Mesodermal cell (in vitro differentiated cells): Measurements from ENCODE around the gene TRIM65.

ENCODE experiments used
- H3K27ac ChIP-seq: 2 replicates; pipeline ENCODE4 v1.7.0; 2013; ENCODE audit warnings: mild to moderate bottlenecking, low read depth, low read length, moderate library complexity; ENCODE audit not compliant: severe bottlenecking
- H3K36me3 ChIP-seq: 2 replicates; pipeline ENCODE4 v1.7.1; 2013; ENCODE audit warnings: mild to moderate bottlenecking, low read length, moderate library complexity; ENCODE audit not compliant: control insufficient read depth, insufficient read depth
- H3K4me1 ChIP-seq: one replicate; pipeline ENCODE4 v1.7.1; 2013; ENCODE audit warnings: mild to moderate bottlenecking, low read length; ENCODE audit not compliant: insufficient read depth, control insufficient read depth, poor library complexity, severe bottlenecking
- H3K4me3 ChIP-seq: 2 replicates; pipeline ENCODE4 v1.7.0; 2013; ENCODE audit warnings: low read length, control low read depth, mild to moderate bottlenecking; ENCODE audit not compliant: insufficient read depth, poor library complexity, severe bottlenecking; ENCODE audit errors: extremely low read depth
- H3K9me3 ChIP-seq: 2 replicates; pipeline ENCODE4 v1.7.1; 2013; ENCODE audit warnings: mild to moderate bottlenecking, low read length, moderate library complexity; ENCODE audit not compliant: control insufficient read depth
- WGBS, 2 experiments: methylation state at CpG; one replicate each; pipeline ENCODE4 v1.1.5; 2013; ENCODE audit warnings: missing lambda C conversion rate in 2 of 2; ENCODE audit not compliant: insufficient coverage in 2 of 2; 5-methylcytosine and 5-hydroxymethylcytosine counted together

TRIM65 gene

DNA sequence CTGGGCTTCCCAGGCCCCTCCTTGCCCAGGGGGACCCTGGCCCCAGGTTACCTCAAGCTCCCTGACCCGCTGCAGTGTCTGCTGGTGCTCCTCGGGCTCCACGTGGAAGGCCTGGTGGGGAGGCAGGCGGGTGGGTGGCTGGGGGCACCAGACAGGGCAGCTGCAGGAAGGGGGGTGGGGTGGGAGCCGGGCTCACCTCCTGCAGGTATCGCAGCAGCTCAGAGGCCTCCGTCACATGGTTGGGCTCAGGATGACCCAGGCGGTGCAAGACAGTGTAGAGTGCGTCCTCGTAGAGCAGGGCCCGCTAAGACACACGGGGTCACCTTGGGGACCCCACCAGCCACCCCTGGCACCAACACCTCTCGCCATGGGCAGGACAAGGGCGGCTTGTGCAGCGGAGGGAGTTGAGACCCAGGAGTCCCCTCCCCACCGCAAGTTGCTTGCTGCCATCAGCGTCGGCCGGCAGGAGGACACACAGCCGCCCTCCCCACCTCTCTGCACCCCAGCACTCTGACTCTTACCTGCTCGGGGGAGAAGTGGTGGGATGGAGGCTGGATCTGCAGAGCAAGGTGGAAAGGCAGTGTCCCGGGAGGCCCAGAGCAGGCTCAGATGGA, 53.7 kb downstream of the TRIM65 start:
- no peak overlapping the region for H3K4me3 ChIP-seq
- no peak overlapping the region for H3K27ac ChIP-seq
- WGBS, 2 experiments: 91 to 93% methylated on average over 18 to 21 of the region's 22 CpGs
- peaks cover 17% of the 10 kb centered on the region for H3K4me1 ChIP-seq
- peaks cover 23% of the 10 kb centered on the region for H3K36me3 ChIP-seq
- no peaks in the 10 kb centered on the region for H3K9me3 ChIP-seq

DNA sequence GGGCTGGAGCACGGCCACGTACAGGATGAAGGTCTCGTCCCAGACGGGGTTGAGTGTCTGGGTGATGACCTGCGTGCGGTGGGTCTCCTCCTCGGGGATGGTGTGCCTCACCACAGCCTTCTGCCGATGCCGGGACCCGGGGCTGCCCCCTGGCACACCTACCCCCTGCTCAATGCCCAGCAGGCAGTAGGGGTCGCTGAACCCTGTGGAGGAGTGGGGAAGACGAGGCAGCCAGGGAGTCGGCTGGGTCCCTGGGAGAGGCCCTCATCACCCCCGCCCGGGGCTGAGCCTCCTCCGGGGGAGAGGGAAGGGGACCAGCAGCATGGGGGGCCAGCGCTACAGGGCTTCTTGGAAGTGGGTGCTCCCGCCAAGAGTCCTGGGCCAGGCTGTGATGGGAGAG, 54.3 kb downstream of the TRIM65 start:
- Histone ChIP-seq H3K27ac (no peak overlapping the region), H3K36me3 (peaks cover 17% of the 10 kb centered on the region), H3K4me1 (peaks cover 17% of the 10 kb centered on the region), H3K4me3 (no peak overlapping the region), H3K9me3 (no peaks in the 10 kb centered on the region)
- 89 to 95% methylated on average over 11 to 12 of the region's 18 CpGs for WGBS, 2 experiments

DNA sequence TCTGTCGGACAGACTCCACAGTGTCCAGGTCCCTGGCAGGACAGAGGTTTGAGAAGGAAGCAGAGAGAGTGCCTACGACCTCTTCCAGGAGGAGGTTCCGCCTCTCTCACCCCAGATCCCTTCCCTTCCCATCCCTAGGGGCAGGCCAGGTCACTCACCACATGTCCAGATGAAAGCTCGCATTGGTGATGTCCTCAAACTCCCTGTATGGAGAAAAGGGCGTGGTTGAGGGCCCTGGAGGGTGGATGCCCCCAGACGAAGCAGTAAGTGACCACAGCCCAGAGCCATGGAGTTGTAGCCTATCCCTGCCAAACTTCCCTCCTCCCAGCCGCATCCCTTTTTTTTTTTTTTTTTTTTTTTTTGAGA, 56.0 kb downstream of the TRIM65 start:
- WGBS, 2 experiments: 81 to 96% methylated on average over 4 of the region's 7 CpGs
- Histone ChIP-seq H3K9me3 (no peaks in the 10 kb centered on the region), H3K4me3 (no peak overlapping the region), H3K36me3 (peaks cover under 1% of the 10 kb centered on the region), H3K4me1 (peaks cover 11% of the 10 kb centered on the region), H3K27ac (no peak overlapping the region)

DNA sequence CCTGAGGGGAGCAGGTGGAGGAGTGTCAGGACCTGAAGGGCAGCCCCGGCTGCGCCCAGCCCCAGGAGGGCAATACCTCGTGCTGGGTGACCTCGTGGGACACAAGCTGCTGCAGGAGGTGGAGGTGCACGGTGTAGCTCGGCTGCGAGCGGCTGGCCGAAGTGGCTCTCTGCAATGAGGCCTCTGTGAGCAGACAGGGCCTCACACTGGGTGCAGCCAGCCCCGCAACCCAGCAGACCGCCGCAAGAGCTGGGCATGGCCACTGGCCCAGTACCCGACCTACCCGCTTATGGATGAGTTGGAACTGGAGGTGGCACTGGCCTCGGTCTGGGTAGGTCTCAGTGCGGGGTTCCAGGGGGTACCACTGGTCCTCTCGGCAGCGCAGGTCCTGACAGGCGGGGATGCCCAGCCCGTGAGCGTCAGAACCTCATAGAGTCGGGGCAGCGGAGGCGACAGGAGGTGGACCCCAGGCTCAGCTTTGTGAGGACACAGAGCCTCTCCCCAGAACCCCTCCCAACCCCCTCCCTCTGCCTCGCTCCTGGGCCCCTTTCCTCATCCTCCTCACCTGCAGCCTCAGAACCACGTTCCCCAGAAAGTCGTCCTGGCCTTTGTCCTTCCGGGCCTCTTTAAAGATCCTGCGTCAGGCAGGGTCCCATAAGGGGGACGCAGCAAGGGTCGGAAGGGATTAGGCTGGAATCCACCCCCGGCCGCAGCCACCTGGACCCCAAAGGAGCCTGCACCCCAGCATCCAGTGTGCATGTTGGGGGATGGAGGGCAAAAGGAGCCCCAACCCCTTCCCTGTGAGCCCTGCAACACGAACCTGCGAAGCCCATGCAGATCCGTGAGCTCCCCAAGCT, 56.6 kb downstream of the TRIM65 start:
- Histone ChIP-seq H3K36me3 (no peaks in the 10 kb centered on the region), H3K4me3 (no peak overlapping the region), H3K27ac (no peak overlapping the region), H3K9me3 (no peaks in the 10 kb centered on the region), H3K4me1 (peaks cover 5% of the 10 kb centered on the region)
- WGBS, 2 experiments: 93 to 96% methylated on average over 28 to 33 of the region's 36 CpGs
